Stimulated activated effector memory CD8-positive, alpha-beta T cell treated with anti-CD3 and anti-CD28 coated beads, Interleukin-12 subunit alpha, Interleukin-12 subunit beta, amount 100 ng/mL, for 72 hours (primary cell): ENCODE results near the gene FUOM.
"Not testable (repeated sequence)": the region's sequence is repeated elsewhere in the genome, so short reads cannot be mapped to it uniquely, and the experiment has no call there.

Source experiments
- ATAC-seq: fragments of 150-1000 bp; cut with Tn5 transposase; 2 replicates; pipeline ENCODE4 v1.10.0; 2021
- DNase-seq, 2 donors: peaks; one replicate each; pipeline ENCODE4 v3.0.0; 2021 to 2022; ENCODE audit warnings: low spot score in 2 of 2
- H3K27ac Mint-ChIP-seq: one replicate; pipeline ENCODE4 v1.8.0; 2022; ENCODE audit warnings: mild to moderate bottlenecking, mixed read lengths
- H3K36me3 Mint-ChIP-seq: one replicate; pipeline ENCODE4 v1.8.0; 2022; ENCODE audit warnings: mild to moderate bottlenecking, mixed read lengths
- H3K4me1 Mint-ChIP-seq: one replicate; pipeline ENCODE4 v1.8.0; 2022; ENCODE audit warnings: mixed read lengths
- H3K4me3 Mint-ChIP-seq: one replicate; pipeline ENCODE4 v1.8.0; 2022; ENCODE audit warnings: mild to moderate bottlenecking, mixed read lengths
- H3K9me3 Mint-ChIP-seq: one replicate; pipeline ENCODE4 v1.8.0; 2022; ENCODE audit warnings: mixed read lengths

Gene FUOM

GRCh38 chr10:133393401-133394063, 35.7 kb upstream of the FUOM start:
- Mint-ChIP-seq H3K4me3 (peak overlapping the region; percentile 94), H3K27ac (peak overlapping the region; percentile 26), H3K9me3 (no peaks in the 10 kb centered on the region), H3K36me3 (peaks cover 52% of the 10 kb centered on the region), H3K4me1 (peaks cover 60% of the 10 kb centered on the region)
- DNase-seq: peak in 1 of 2 donors; percentile 49
- no peak for ATAC-seq

- Mint-ChIP-seq H3K9me3 (no peaks in the 10 kb centered on the region), H3K4me3 (peak overlapping the region; percentile 94), H3K36me3 (peaks cover 36% of the 10 kb centered on the region), H3K27ac (peak overlapping the region; percentile 93), H3K4me1 (peaks cover 53% of the 10 kb centered on the region)
- ATAC-seq: peak; percentile 61
- DNase-seq: peak in 1 of 2 donors; percentile 61
Observed at GRCh38 chr10:133391761-133392518, 34.1 kb upstream of the FUOM start.

- H3K4me3 Mint-ChIP-seq: peak overlapping the region; percentile 94
- peaks cover 29% of the 10 kb centered on the region for H3K36me3 Mint-ChIP-seq
- no peaks in the 10 kb centered on the region for H3K9me3 Mint-ChIP-seq
- peaks cover 50% of the 10 kb centered on the region for H3K4me1 Mint-ChIP-seq
- DNase-seq (peak in 1 of 2 donors; percentile 49), ATAC-seq (no peak)
- H3K27ac Mint-ChIP-seq: peak overlapping the region; percentile 93
Observed at GRCh38 chr10:133391249-133391635, 33.4 kb upstream of the FUOM start.

GRCh38 chr10:133390597-133391248, 32.9 kb upstream of the FUOM start:
- Mint-ChIP-seq H3K27ac (peak overlapping the region; percentile 93), H3K4me1 (peaks cover 48% of the 10 kb centered on the region), H3K36me3 (peaks cover 27% of the 10 kb centered on the region), H3K9me3 (no peaks in the 10 kb centered on the region), H3K4me3 (peak overlapping the region; percentile 94)
- DNase-seq (peak in 1 of 2 donors; percentile 51), ATAC-seq (no peak)

- peak overlapping the region; percentile 94 for H3K4me3 Mint-ChIP-seq
- peaks cover 16% of the 10 kb centered on the region for H3K36me3 Mint-ChIP-seq
- peaks cover 37% of the 10 kb centered on the region for H3K4me1 Mint-ChIP-seq
- no peaks in the 10 kb centered on the region for H3K9me3 Mint-ChIP-seq
- ATAC-seq: peak; percentile 77
- DNase-seq: peak in 1 of 2 donors; percentile 75
- H3K27ac Mint-ChIP-seq: peak overlapping the region; percentile 92
Observed at GRCh38 chr10:133388973-133389818, 31.4 kb upstream of the FUOM start.

GRCh38 chr10:133388236-133388972, 30.6 kb upstream of the FUOM start:
- Mint-ChIP-seq H3K9me3 (no peaks in the 10 kb centered on the region), H3K4me3 (peak overlapping the region; percentile 94), H3K27ac (peak overlapping the region; percentile 92), H3K36me3 (peaks cover 19% of the 10 kb centered on the region), H3K4me1 (peaks cover 37% of the 10 kb centered on the region)
- DNase-seq: no peak
- ATAC-seq: no peak

GRCh38 chr10:133386951-133387350, 29.1 kb upstream of the FUOM start:
- H3K4me3 Mint-ChIP-seq, H3K9me3 Mint-ChIP-seq, H3K27ac Mint-ChIP-seq, DNase-seq, ATAC-seq: not testable (repeated sequence)
- Mint-ChIP-seq H3K36me3 (peaks cover 19% of the 10 kb centered on the region), H3K4me1 (peaks cover 35% of the 10 kb centered on the region)

- H3K9me3 Mint-ChIP-seq: no peaks in the 10 kb centered on the region
- no peak overlapping the region for H3K4me3 Mint-ChIP-seq
- peaks cover 5% of the 10 kb centered on the region for H3K36me3 Mint-ChIP-seq
- H3K4me1 Mint-ChIP-seq: peaks cover 17% of the 10 kb centered on the region
- no peak for ATAC-seq
- H3K27ac Mint-ChIP-seq: no peak overlapping the region
- DNase-seq: no peak
Observed at GRCh38 chr10:133385214-133385613, 27.4 kb upstream of the FUOM start.

GRCh38 chr10:133384071-133384470, 26.3 kb upstream of the FUOM start:
- no peaks in the 10 kb centered on the region for H3K9me3 Mint-ChIP-seq
- ATAC-seq: no peak
- H3K4me1 Mint-ChIP-seq: peaks cover 11% of the 10 kb centered on the region
- no peak overlapping the region for H3K4me3 Mint-ChIP-seq
- no peak overlapping the region for H3K27ac Mint-ChIP-seq
- H3K36me3 Mint-ChIP-seq: peaks cover 5% of the 10 kb centered on the region
- DNase-seq: no peak

- ATAC-seq (no peak), DNase-seq (no peak)
- H3K27ac Mint-ChIP-seq: no peak overlapping the region
- peaks cover 6% of the 10 kb centered on the region for H3K4me1 Mint-ChIP-seq
- no peaks in the 10 kb centered on the region for H3K9me3 Mint-ChIP-seq
- H3K4me3 Mint-ChIP-seq: no peak overlapping the region
- peaks cover 5% of the 10 kb centered on the region for H3K36me3 Mint-ChIP-seq
Observed at GRCh38 chr10:133383551-133383950, 25.7 kb upstream of the FUOM start.

GRCh38 chr10:133381036-133381435, 23.2 kb upstream of the FUOM start:
- peaks cover 9% of the 10 kb centered on the region for H3K4me1 Mint-ChIP-seq
- H3K36me3 Mint-ChIP-seq: peaks cover 5% of the 10 kb centered on the region
- H3K27ac Mint-ChIP-seq: no peak overlapping the region
- no peak for ATAC-seq
- no peaks in the 10 kb centered on the region for H3K9me3 Mint-ChIP-seq
- H3K4me3 Mint-ChIP-seq: peak overlapping the region; percentile 69
- no peak for DNase-seq

GRCh38 chr10:133379801-133380666, 22.2 kb upstream of the FUOM start:
- Mint-ChIP-seq H3K4me1 (peaks cover 9% of the 10 kb centered on the region), H3K27ac (no peak overlapping the region), H3K4me3 (peak overlapping the region; percentile 69), H3K9me3 (no peaks in the 10 kb centered on the region), H3K36me3 (peaks cover 5% of the 10 kb centered on the region)
- ATAC-seq (no peak), DNase-seq (no peak)

- Mint-ChIP-seq H3K36me3 (peaks cover 3% of the 10 kb centered on the region), H3K9me3 (no peaks in the 10 kb centered on the region), H3K4me1 (peaks cover 9% of the 10 kb centered on the region), H3K27ac (no peak within 1 kb of the TSS), H3K4me3 (peak within 1 kb of the TSS; percentile 69)
- peak; percentile 63 to 84 for DNase-seq
- peak; percentile 81 for ATAC-seq
Observed at GRCh38 chr10:133379152-133379800, 21.5 kb upstream of the FUOM start, which contains the start of gene PAOX. Gene PAOX, plus strand, starts transcription at chr10:133379262. Its CDS starts 55 bp downstream, at chr10:133379317.
